Stimulated activated naive CD8-positive, alpha-beta T cell treated with anti-CD3 and anti-CD28 coated beads, Interleukin-15, Interleukin-2, amounts not matched to agents 100 U/mL and 50 U/mL, for 24 hours (primary cell): ENCODE results near the gene NDUFA8.

ENCODE experiments used
- ATAC-seq: fragments of 150-1000 bp; cut with Tn5 transposase; one replicate; pipeline ENCODE4 v1.10.0; 2021
- DNase-seq: peaks from one replicate; pipeline ENCODE4 v3.0.0; 2021

The NDUFA8 gene

GRCh38 chr9:122097679-122098315, 61.8 kb downstream of the NDUFA8 start:
- DNase-seq (no peak), ATAC-seq (no peak)

- ATAC-seq (no peak), DNase-seq (no peak)
Measured at GRCh38 chr9:122096620-122097415, 62.8 kb downstream of the NDUFA8 start.

GRCh38 chr9:122095010-122095767, 64.4 kb downstream of the NDUFA8 start:
- ATAC-seq, result no peak
- peak; percentile 49 for DNase-seq
